GM23338 (cell line): ENCODE measurements around the gene GRIK1. TPM values are rescaled to one million over a fixed set of nuclear protein-coding genes. Genes with fewer than 3 reads are reported as not detected.

Experiments used
- ATAC-seq: fragments of 200-7000 bp; cut with Tn5 transposase; 3 replicates; pipeline ENCODE4 v1.9.1; 2020
- DNase-seq: peaks from one replicate; pipeline ENCODE4 v3.0.0-alpha.2; 2015; ENCODE audit warnings: low spot score
- H2AFZ ChIP-seq: fragments of 200-600 bp; sonication (generic); 2 replicates; pipeline ENCODE4 v1.8.0; 2016; ENCODE audit warnings: antibody characterized with exemption, mild to moderate bottlenecking, moderate library complexity
- H3F3A ChIP-seq: fragments of 200-600 bp; sonication (generic); replicated peaks from 2 replicates; pipeline ENCODE4 v1.8.0; 2017; ENCODE audit warnings: antibody characterized with exemption, mixed run types, low read depth
- H3K27ac ChIP-seq: fragments of 200-600 bp; sonication (generic); 2 replicates; pipeline ENCODE4 v1.6.1; 2016; ENCODE audit warnings: low read depth
- H3K27me3 ChIP-seq: fragments of 200-600 bp; sonication (generic); 2 replicates; pipeline ENCODE4 v1.8.0; 2016; ENCODE audit warnings: mild to moderate bottlenecking, mixed run types, moderate library complexity; ENCODE audit not compliant: insufficient read depth
- H3K36me3 ChIP-seq: fragments of 200-600 bp; sonication (generic); 2 replicates; pipeline ENCODE4 v1.8.0; 2016; ENCODE audit warnings: mild to moderate bottlenecking; ENCODE audit not compliant: insufficient read depth
- H3K4me1 ChIP-seq: fragments of 200-600 bp; sonication (generic); 2 replicates; pipeline ENCODE4 v1.8.0; 2016; ENCODE audit warnings: mild to moderate bottlenecking, moderate library complexity; ENCODE audit not compliant: insufficient read depth
- H3K4me2 ChIP-seq: fragments of 200-600 bp; sonication (generic); 2 replicates; pipeline ENCODE4 v1.7.1; 2017; ENCODE audit warnings: mixed run types
- H3K4me3 ChIP-seq: fragments of 200-600 bp; sonication (generic); 2 replicates; pipeline ENCODE4 v1.6.1; 2016; ENCODE audit warnings: mixed run types
- H3K79me2 ChIP-seq: fragments of 200-600 bp; sonication (generic); replicated peaks from 2 replicates; pipeline ENCODE4 v1.8.0; 2017; ENCODE audit warnings: mild to moderate bottlenecking; ENCODE audit not compliant: insufficient read depth
- H3K9me2 ChIP-seq: fragments of 200-600 bp; sonication (generic); 2 replicates; pipeline ENCODE4 v1.8.0; 2017; ENCODE audit not compliant: insufficient read depth
- H4K20me1 ChIP-seq: fragments of 200-600 bp; sonication (generic); replicated peaks from 2 replicates; pipeline ENCODE4 v1.8.0; 2017; ENCODE audit warnings: mild to moderate bottlenecking; ENCODE audit not compliant: insufficient read depth
- H3K27ac Mint-ChIP-seq: 2 replicates; pipeline ENCODE4 v1.8.0; 2020; ENCODE audit warnings: inconsistent platforms, mild to moderate bottlenecking, moderate library complexity, mixed read lengths
- H3K27me3 Mint-ChIP-seq: 3 replicates; pipeline ENCODE4 v1.8.0; 2022; ENCODE audit warnings: low read depth, mild to moderate bottlenecking, moderate library complexity, mixed read lengths, inconsistent platforms; ENCODE audit not compliant: insufficient read depth, poor library complexity
- H3K36me3 Mint-ChIP-seq: 3 replicates; pipeline ENCODE4 v1.8.0; 2021; ENCODE audit warnings: low read depth, mild to moderate bottlenecking, inconsistent platforms, moderate library complexity, mixed read lengths
- H3K4me1 Mint-ChIP-seq: 3 replicates; pipeline ENCODE4 v1.8.0; 2020; ENCODE audit warnings: mild to moderate bottlenecking, inconsistent platforms, mixed read lengths
- H3K4me3 Mint-ChIP-seq: 3 replicates; pipeline ENCODE4 v1.8.0; 2021; ENCODE audit warnings: moderate library complexity, mild to moderate bottlenecking, inconsistent platforms, mixed read lengths
- H3K9me3 Mint-ChIP-seq: 3 replicates; pipeline ENCODE4 v1.8.0; 2020; ENCODE audit warnings: moderate library complexity, mild to moderate bottlenecking, inconsistent platforms, mixed read lengths
- CREB1 ChIP-seq: fragments of 250-450 bp; sonication (Bioruptor Pico); IDR thresholded peaks from 2 replicates; pipeline ENCODE4 v1.5.0; 2020; ENCODE audit warnings: low read depth, mild to moderate bottlenecking, moderate library complexity
- ETS1 ChIP-seq: IDR thresholded peaks from 2 replicates; pipeline ENCODE4 v1.6.1; 2016; ENCODE audit warnings: antibody characterized with exemption
- EZH2 ChIP-seq: fragments of 200-600 bp; sonication (generic); IDR thresholded peaks from one replicate; pipeline ENCODE4 v1.8.0; 2017; ENCODE audit warnings: antibody characterized with exemption, mild to moderate bottlenecking, low read depth; ENCODE audit not compliant: unreplicated experiment
- EZH2phosphoT487 ChIP-seq: fragments of 200-600 bp; sonication (generic); IDR thresholded peaks from one replicate; pipeline ENCODE4 v1.8.1; 2018; ENCODE audit warnings: antibody characterized with exemption; ENCODE audit not compliant: unreplicated experiment
- NANOG ChIP-seq: IDR thresholded peaks from 2 replicates; pipeline ENCODE4 v1.6.1; 2016; ENCODE audit warnings: antibody characterized with exemption, borderline replicate concordance
- REST ChIP-seq: IDR thresholded peaks from one replicate; pipeline ENCODE4 v1.6.1; 2018; ENCODE audit warnings: antibody characterized with exemption; ENCODE audit not compliant: unreplicated experiment
- ZNF114 ChIP-seq: fragments of 250-450 bp; sonication (Bioruptor Pico); IDR thresholded peaks from 2 replicates; pipeline ENCODE4 v1.5.0; 2020; ENCODE audit warnings: mild to moderate bottlenecking, moderate library complexity
- ZNF462 ChIP-seq: fragments of 250-450 bp; sonication (Bioruptor Pico); IDR thresholded peaks from 2 replicates; pipeline ENCODE4 v1.5.0; 2020; ENCODE audit warnings: mild to moderate bottlenecking, moderate library complexity
- polyA plus RNA-seq: library from polyadenylated mRNA; unstranded; fragments of >200 nt; fragmentation: Nextera tagmentation; extraction: Ambion mirVana; gene quantifications from 2 replicates; pipeline ENCODE4 v1.2.1, GENCODE V29; 2016
- total RNA-seq: library from RNA; depleted of rRNA; stranded (reverse); fragments of >200 nt; shearing (Covaris generic); gene quantifications from 2 replicates; pipeline ENCODE4 v1.2.3, GENCODE V29; 2014

Gene GRIK1
- total and polyA plus RNA-seq, 2 experiments from 2014 or later = 0.18 to 0.42 TPM

- no peak for TF ChIP-seq NANOG
- TF ChIP-seq EZH2phosphoT487 = no peak
- no peak for TF ChIP-seq ZNF462 (CRISPR knock-in tag)
- no peak for TF ChIP-seq EZH2
- no peak for TF ChIP-seq ETS1
- TF ChIP-seq CREB1 = no peak
- no peak for TF ChIP-seq REST
- no peak for TF ChIP-seq ZNF114 (CRISPR knock-in tag)
- no peak for ATAC-seq
- no peaks in the 10 kb centered on the region for H3K36me3 Mint-ChIP-seq
Observed at GRCh38 chr21:29763674-29764073, 176.1 kb downstream of the GRIK1 start.

More at GRCh38 chr21:29763674-29764073, 176.1 kb downstream of the GRIK1 start:
- Mint-ChIP-seq H3K27ac (no peak overlapping the region), H3K4me1 (peaks cover 6% of the 10 kb centered on the region; the same call in 2 of the 3 replicates), H3K4me3 (no peak overlapping the region), H3K27me3 (no peaks in the 10 kb centered on the region), H3K9me3 (no peaks in the 10 kb centered on the region)
- peaks cover 6% of the 10 kb centered on the region; the same call in 1 of the 2 replicates for H3K4me1 ChIP-seq
- no peak overlapping the region for H3K4me2 ChIP-seq
- no peaks in the 10 kb centered on the region for H3F3A ChIP-seq
- H3K79me2 ChIP-seq = no peaks in the 10 kb centered on the region
- H3K9me2 ChIP-seq = peaks cover 14% of the 10 kb centered on the region; the same call in 1 of the 2 replicates
- no peaks in the 10 kb centered on the region for H3K36me3 ChIP-seq
- no peak for DNase-seq
- no peak overlapping the region for H2AFZ ChIP-seq
- no peak overlapping the region for H3K4me3 ChIP-seq
- no peaks in the 10 kb centered on the region for H3K27me3 ChIP-seq
- H4K20me1 ChIP-seq = no peaks in the 10 kb centered on the region
- no peak overlapping the region for H3K27ac ChIP-seq
